GM23338 (cell line): ENCODE results near the gene ATP5F1A. TPM values are rescaled to one million over a fixed set of nuclear protein-coding genes. Genes with fewer than 3 reads are reported as not detected.

Experiments
- ATAC-seq: fragments of 200-7000 bp; cut with Tn5 transposase; 3 replicates; pipeline ENCODE4 v1.9.1; 2020
- DNase-seq: peaks from one replicate; pipeline ENCODE4 v3.0.0-alpha.2; 2015; ENCODE audit warnings: low spot score
- H2AFZ ChIP-seq: fragments of 200-600 bp; sonication (generic); 2 replicates; pipeline ENCODE4 v1.8.0; 2016; ENCODE audit warnings: antibody characterized with exemption, mild to moderate bottlenecking, moderate library complexity
- H3F3A ChIP-seq: fragments of 200-600 bp; sonication (generic); replicated peaks from 2 replicates; pipeline ENCODE4 v1.8.0; 2017; ENCODE audit warnings: antibody characterized with exemption, mixed run types, low read depth
- H3K27ac ChIP-seq: fragments of 200-600 bp; sonication (generic); 2 replicates; pipeline ENCODE4 v1.6.1; 2016; ENCODE audit warnings: low read depth
- H3K27me3 ChIP-seq: fragments of 200-600 bp; sonication (generic); 2 replicates; pipeline ENCODE4 v1.8.0; 2016; ENCODE audit warnings: mild to moderate bottlenecking, mixed run types, moderate library complexity; ENCODE audit not compliant: insufficient read depth
- H3K36me3 ChIP-seq: fragments of 200-600 bp; sonication (generic); 2 replicates; pipeline ENCODE4 v1.8.0; 2016; ENCODE audit warnings: mild to moderate bottlenecking; ENCODE audit not compliant: insufficient read depth
- H3K4me1 ChIP-seq: fragments of 200-600 bp; sonication (generic); 2 replicates; pipeline ENCODE4 v1.8.0; 2016; ENCODE audit warnings: mild to moderate bottlenecking, moderate library complexity; ENCODE audit not compliant: insufficient read depth
- H3K4me2 ChIP-seq: fragments of 200-600 bp; sonication (generic); 2 replicates; pipeline ENCODE4 v1.7.1; 2017; ENCODE audit warnings: mixed run types
- H3K4me3 ChIP-seq: fragments of 200-600 bp; sonication (generic); 2 replicates; pipeline ENCODE4 v1.6.1; 2016; ENCODE audit warnings: mixed run types
- H3K79me2 ChIP-seq: fragments of 200-600 bp; sonication (generic); replicated peaks from 2 replicates; pipeline ENCODE4 v1.8.0; 2017; ENCODE audit warnings: mild to moderate bottlenecking; ENCODE audit not compliant: insufficient read depth
- H3K9me2 ChIP-seq: fragments of 200-600 bp; sonication (generic); 2 replicates; pipeline ENCODE4 v1.8.0; 2017; ENCODE audit not compliant: insufficient read depth
- H4K20me1 ChIP-seq: fragments of 200-600 bp; sonication (generic); replicated peaks from 2 replicates; pipeline ENCODE4 v1.8.0; 2017; ENCODE audit warnings: mild to moderate bottlenecking; ENCODE audit not compliant: insufficient read depth
- H3K27ac Mint-ChIP-seq: 2 replicates; pipeline ENCODE4 v1.8.0; 2020; ENCODE audit warnings: inconsistent platforms, mild to moderate bottlenecking, moderate library complexity, mixed read lengths
- H3K27me3 Mint-ChIP-seq: 3 replicates; pipeline ENCODE4 v1.8.0; 2022; ENCODE audit warnings: low read depth, mild to moderate bottlenecking, moderate library complexity, mixed read lengths, inconsistent platforms; ENCODE audit not compliant: insufficient read depth, poor library complexity
- H3K36me3 Mint-ChIP-seq: 3 replicates; pipeline ENCODE4 v1.8.0; 2021; ENCODE audit warnings: low read depth, mild to moderate bottlenecking, inconsistent platforms, moderate library complexity, mixed read lengths
- H3K4me1 Mint-ChIP-seq: 3 replicates; pipeline ENCODE4 v1.8.0; 2020; ENCODE audit warnings: mild to moderate bottlenecking, inconsistent platforms, mixed read lengths
- H3K4me3 Mint-ChIP-seq: 3 replicates; pipeline ENCODE4 v1.8.0; 2021; ENCODE audit warnings: moderate library complexity, mild to moderate bottlenecking, inconsistent platforms, mixed read lengths
- H3K9me3 Mint-ChIP-seq: 3 replicates; pipeline ENCODE4 v1.8.0; 2020; ENCODE audit warnings: moderate library complexity, mild to moderate bottlenecking, inconsistent platforms, mixed read lengths
- CREB1 ChIP-seq: fragments of 250-450 bp; sonication (Bioruptor Pico); IDR thresholded peaks from 2 replicates; pipeline ENCODE4 v1.5.0; 2020; ENCODE audit warnings: low read depth, mild to moderate bottlenecking, moderate library complexity
- ETS1 ChIP-seq: IDR thresholded peaks from 2 replicates; pipeline ENCODE4 v1.6.1; 2016; ENCODE audit warnings: antibody characterized with exemption
- EZH2 ChIP-seq: fragments of 200-600 bp; sonication (generic); IDR thresholded peaks from one replicate; pipeline ENCODE4 v1.8.0; 2017; ENCODE audit warnings: antibody characterized with exemption, mild to moderate bottlenecking, low read depth; ENCODE audit not compliant: unreplicated experiment
- POLR2AphosphoS5 ChIP-seq: IDR thresholded peaks from 2 replicates; pipeline ENCODE4 v1.6.1; 2016; ENCODE audit warnings: antibody characterized with exemption, low read depth
- REST ChIP-seq: IDR thresholded peaks from one replicate; pipeline ENCODE4 v1.6.1; 2018; ENCODE audit warnings: antibody characterized with exemption; ENCODE audit not compliant: unreplicated experiment
- ZNF114 ChIP-seq: fragments of 250-450 bp; sonication (Bioruptor Pico); IDR thresholded peaks from 2 replicates; pipeline ENCODE4 v1.5.0; 2020; ENCODE audit warnings: mild to moderate bottlenecking, moderate library complexity
- ZNF331 ChIP-seq: fragments of 250-450 bp; sonication (Bioruptor Pico); IDR thresholded peaks from 2 replicates; pipeline ENCODE4 v1.5.0; 2020; ENCODE audit warnings: low read depth, mild to moderate bottlenecking, moderate library complexity
- ZNF462 ChIP-seq: fragments of 250-450 bp; sonication (Bioruptor Pico); IDR thresholded peaks from 2 replicates; pipeline ENCODE4 v1.5.0; 2020; ENCODE audit warnings: mild to moderate bottlenecking, moderate library complexity
- polyA plus RNA-seq: library from polyadenylated mRNA; unstranded; fragments of >200 nt; fragmentation: Nextera tagmentation; extraction: Ambion mirVana; gene quantifications from 2 replicates; pipeline ENCODE4 v1.2.1, GENCODE V29; 2016
- total RNA-seq: library from RNA; depleted of rRNA; stranded (reverse); fragments of >200 nt; shearing (Covaris generic); gene quantifications from 2 replicates; pipeline ENCODE4 v1.2.3, GENCODE V29; 2014

ATP5F1A gene
- total and polyA plus RNA-seq, 2 experiments from 2014 or later = 353 to 822 TPM

- TF ChIP-seq ZNF462 (CRISPR knock-in tag) (no peak), CREB1 (CRISPR knock-in tag) (no peak), POLR2AphosphoS5 (no peak), REST (no peak)
Observed at GRCh38 chr18:46097431-46097800, 680 bp downstream of the ATP5F1A start (continued).

- peaks cover 37% of the 10 kb centered on the region; the same call in 1 of the 2 replicates for H4K20me1 ChIP-seq
- Mint-ChIP-seq H3K4me1 (peaks cover 16% of the 10 kb centered on the region; the same call in 2 of the 3 replicates), H3K27ac (peak overlapping the region; percentile 65; the same call in 1 of the 2 replicates), H3K9me3 (no peaks in the 10 kb centered on the region; the same call in 2 of the 3 replicates), H3K36me3 (peaks cover 47% of the 10 kb centered on the region), H3K27me3 (peaks cover 9% of the 10 kb centered on the region), H3K4me3 (peak overlapping the region; percentile 99)
- H3K4me2 ChIP-seq = peak overlapping the region; percentile 85
- H3K36me3 ChIP-seq = peaks cover 31% of the 10 kb centered on the region
- TF ChIP-seq ETS1 = no peak
- TF ChIP-seq ZNF114 (CRISPR knock-in tag) = no peak
- no peak for TF ChIP-seq POLR2AphosphoS5
- TF ChIP-seq CREB1 (CRISPR knock-in tag) = no peak
- no peak for TF ChIP-seq REST
- TF ChIP-seq EZH2 = no peak
- TF ChIP-seq ZNF331 (CRISPR knock-in tag) = no peak
- H3K4me1 ChIP-seq = peaks cover 10% of the 10 kb centered on the region
- H2AFZ ChIP-seq = no peak overlapping the region
- H3K27ac ChIP-seq = peak overlapping the region; percentile 34; the same call in 1 of the 2 replicates
- H3K4me3 ChIP-seq = peak overlapping the region; percentile 100
- no peaks in the 10 kb centered on the region for H3K27me3 ChIP-seq
- H3K79me2 ChIP-seq = peaks cover 62% of the 10 kb centered on the region
- no peaks in the 10 kb centered on the region for H3K9me2 ChIP-seq
- ATAC-seq (no peak), DNase-seq (no peak)
- 0 out of 2 replicates have a peak, but pooled peaks cover 4% of the 10 kb centered on the region for H3F3A ChIP-seq
Observed at GRCh38 chr18:46096651-46097300, 1.3 kb downstream of the ATP5F1A start.
